Kidney (tissue), 14 donors: Measurements from ENCODE around the gene SBF2. TPM values are rescaled to one million over a fixed set of nuclear protein-coding genes. Genes with fewer than 3 reads are reported as not detected.

Source experiments
- DNase-seq, 5 donors: peaks; one replicate each; pipeline ENCODE4 v3.0.0-alpha.2; 2013 to 2020
- FAIRE-seq: peaks from 2 replicates; lab custom pipeline; 2012; peaks lifted over from hg19 to GRCh38; lab: Jason Lieb, UNC
- H3K27ac ChIP-seq, 2 donors: one replicate each; pipeline ENCODE4 v1.7.0; 2013; ENCODE audit warnings: low read depth in 2 of 2, low read length in 2 of 2, inconsistent platforms in 1 of 2
- H3K27me3 ChIP-seq: one replicate; pipeline ENCODE4 v1.7.1; 2013; ENCODE audit warnings: low read length, inconsistent platforms; ENCODE audit not compliant: control insufficient read depth, insufficient read depth
- H3K36me3 ChIP-seq, 3 donors: one replicate each; pipeline versions ENCODE4 v1.7.0 to v1.7.1; 2013; ENCODE audit warnings: low read length in 3 of 3, control low read depth in 1 of 3, inconsistent platforms in 1 of 3; ENCODE audit not compliant: insufficient read depth in 3 of 3, control insufficient read depth in 2 of 3
- H3K4me1 ChIP-seq, 3 donors: one replicate each; pipeline versions ENCODE4 v1.7.0 to v1.7.1; 2013; ENCODE audit warnings: low read length in 3 of 3, inconsistent platforms in 1 of 3, low read depth in 1 of 3; ENCODE audit not compliant: control insufficient read depth in 2 of 3, insufficient read depth in 2 of 3
- H3K4me3 ChIP-seq, 3 donors: one replicate each; pipeline versions ENCODE4 v1.7.0 to v1.8.1; 2013; ENCODE audit warnings: low read length in 3 of 3, control low read depth in 1 of 3, inconsistent platforms in 1 of 3
- H3K9ac ChIP-seq, 3 donors: one replicate each; pipeline versions ENCODE4 v1.7.0 to v1.7.1; 2013; ENCODE audit warnings: low read length in 3 of 3, control low read depth in 1 of 3, inconsistent platforms in 1 of 3
- H3K9me3 ChIP-seq, 3 donors: one replicate each; pipeline versions ENCODE4 v1.7.0 to v1.7.1; 2013; ENCODE audit warnings: low read length in 3 of 3, control low read depth in 1 of 3, inconsistent platforms in 1 of 3; ENCODE audit not compliant: control insufficient read depth in 2 of 3, insufficient read depth in 1 of 3
- intact Hi-C: fragments of 100-400 bp; cut with DNase I; formaldehyde crosslinking; loops from one replicate; pipeline ENCODE4 v1.11.1; 2022
- polyA plus RNA-seq: library from polyadenylated mRNA; stranded (reverse); fragments of 350-450 nt; fragmentation: Illumina TruSeq; extraction: RNeasy Lipid Tissue Mini Kit (QIAGEN cat#74804); gene quantifications from one replicate; pipeline ENCODE4 v1.2.3, GENCODE V29; 2014; ENCODE audit warnings: low read depth, low replicate concordance; ENCODE audit not compliant: insufficient read depth
- total RNA-seq: library from RNA; stranded (reverse); fragmentation: NEBNext Ultra II Directional; extraction: Animal tissue kit (Norgen Biotek cat#: 25700); gene quantifications from one replicate; pipeline ENCODE4 v1.2.1, GENCODE V29; 2021
- TF ChIP-seq, protein P1 (sequence below): IDR thresholded peaks from 3 replicates; pipeline ENCODE4 v1.5.1; 2012; ENCODE audit warnings: mild to moderate bottlenecking, moderate library complexity, borderline replicate concordance; ENCODE audit not compliant: insufficient read depth; ENCODE audit errors: extremely low read depth
- donor health status: control.
- donor health status: control.
- donor health status: control.
- donor health status: control.
- donor health status: control.
- donor health status: DM: yes; HTN: yes; CAD: no.
- donor health status: Normal renal cell carcinoma (clear cell type).

The SBF2 gene
- total and polyA plus RNA-seq, 2 donors from 2014 or later, result 13.1 to 55.4 TPM

DNA sequence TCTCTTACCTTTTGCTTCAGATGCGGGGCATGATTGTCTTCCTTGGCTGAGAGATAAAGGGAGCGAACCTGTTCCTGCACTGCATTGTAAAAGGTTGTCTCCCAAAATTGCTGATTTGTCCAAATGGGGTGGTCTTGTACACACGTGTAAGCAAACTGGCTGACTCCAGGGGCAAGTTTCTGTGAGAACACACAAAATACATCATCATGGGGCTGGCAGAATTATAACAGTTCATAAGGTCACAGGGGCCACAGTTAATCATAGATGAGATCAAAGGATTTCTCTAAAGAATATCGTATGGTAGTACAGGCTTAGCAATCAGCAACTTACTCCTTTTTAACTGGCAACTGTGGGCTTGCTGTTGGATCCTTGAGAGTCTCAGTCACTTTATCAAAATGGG lies 435.8 kb downstream of the SBF2 start:
- intact Hi-C loops, result no loop called here
- Histone ChIP-seq H3K9me3 (no peaks in the 10 kb centered on the region), H3K4me3 (no peak overlapping the region), H3K4me1 (peaks cover 0 to 6% (median 6%) of the 10 kb centered on the region in 3 donors), H3K36me3 (peaks cover 0 to 9% (median 4%) of the 10 kb centered on the region in 3 donors), H3K27ac (no peak overlapping the region), H3K27me3 (no peaks in the 10 kb centered on the region), H3K9ac (no peak overlapping the region)
- TF ChIP-seq, protein P1, sequence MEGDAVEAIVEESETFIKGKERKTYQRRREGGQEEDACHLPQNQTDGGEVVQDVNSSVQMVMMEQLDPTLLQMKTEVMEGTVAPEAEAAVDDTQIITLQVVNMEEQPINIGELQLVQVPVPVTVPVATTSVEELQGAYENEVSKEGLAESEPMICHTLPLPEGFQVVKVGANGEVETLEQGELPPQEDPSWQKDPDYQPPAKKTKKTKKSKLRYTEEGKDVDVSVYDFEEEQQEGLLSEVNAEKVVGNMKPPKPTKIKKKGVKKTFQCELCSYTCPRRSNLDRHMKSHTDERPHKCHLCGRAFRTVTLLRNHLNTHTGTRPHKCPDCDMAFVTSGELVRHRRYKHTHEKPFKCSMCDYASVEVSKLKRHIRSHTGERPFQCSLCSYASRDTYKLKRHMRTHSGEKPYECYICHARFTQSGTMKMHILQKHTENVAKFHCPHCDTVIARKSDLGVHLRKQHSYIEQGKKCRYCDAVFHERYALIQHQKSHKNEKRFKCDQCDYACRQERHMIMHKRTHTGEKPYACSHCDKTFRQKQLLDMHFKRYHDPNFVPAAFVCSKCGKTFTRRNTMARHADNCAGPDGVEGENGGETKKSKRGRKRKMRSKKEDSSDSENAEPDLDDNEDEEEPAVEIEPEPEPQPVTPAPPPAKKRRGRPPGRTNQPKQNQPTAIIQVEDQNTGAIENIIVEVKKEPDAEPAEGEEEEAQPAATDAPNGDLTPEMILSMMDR, result no peak
- FAIRE-seq (no peak), DNase-seq (peak in 2 of 5 donors; percentile 50 to 59)

GRCh38 chr11:9855579-9856287 lies 438.3 kb downstream of the SBF2 start:
- TF ChIP-seq, protein P1, result no peak
- Histone ChIP-seq H3K9me3 (no peaks in the 10 kb centered on the region), H3K4me1 (peaks cover 0 to 6% (median 6%) of the 10 kb centered on the region in 3 donors), H3K27ac (no peak overlapping the region), H3K9ac (no peak overlapping the region), H3K36me3 (peaks cover 0 to 9% (median 4%) of the 10 kb centered on the region in 3 donors), H3K27me3 (no peaks in the 10 kb centered on the region), H3K4me3 (no peak overlapping the region)
- DNase-seq (no peak), FAIRE-seq (no peak)
- intact Hi-C loops, result no loop called here

GRCh38 chr11:9853929-9854552 lies 440.0 kb downstream of the SBF2 start:
- Histone ChIP-seq H3K27ac (no peak overlapping the region), H3K4me1 (peaks cover 0 to 6% (median 6%) of the 10 kb centered on the region in 3 donors), H3K9ac (no peak overlapping the region), H3K4me3 (no peak overlapping the region), H3K27me3 (no peaks in the 10 kb centered on the region), H3K36me3 (peaks cover 0 to 12% (median 11%) of the 10 kb centered on the region in 3 donors), H3K9me3 (no peaks in the 10 kb centered on the region)
- FAIRE-seq (no peak), DNase-seq (peak in 2 of 5 donors; percentile 33 to 71)
- TF ChIP-seq, protein P1, result no peak
- intact Hi-C loops, result no loop called here
